Measurements from ENCODE around the gene OLFM3.

GRCh38 chr1:101938681-101939080, 58.0 kb downstream of the OLFM3 start:
- TF ChIP-seq, protein P1, sequence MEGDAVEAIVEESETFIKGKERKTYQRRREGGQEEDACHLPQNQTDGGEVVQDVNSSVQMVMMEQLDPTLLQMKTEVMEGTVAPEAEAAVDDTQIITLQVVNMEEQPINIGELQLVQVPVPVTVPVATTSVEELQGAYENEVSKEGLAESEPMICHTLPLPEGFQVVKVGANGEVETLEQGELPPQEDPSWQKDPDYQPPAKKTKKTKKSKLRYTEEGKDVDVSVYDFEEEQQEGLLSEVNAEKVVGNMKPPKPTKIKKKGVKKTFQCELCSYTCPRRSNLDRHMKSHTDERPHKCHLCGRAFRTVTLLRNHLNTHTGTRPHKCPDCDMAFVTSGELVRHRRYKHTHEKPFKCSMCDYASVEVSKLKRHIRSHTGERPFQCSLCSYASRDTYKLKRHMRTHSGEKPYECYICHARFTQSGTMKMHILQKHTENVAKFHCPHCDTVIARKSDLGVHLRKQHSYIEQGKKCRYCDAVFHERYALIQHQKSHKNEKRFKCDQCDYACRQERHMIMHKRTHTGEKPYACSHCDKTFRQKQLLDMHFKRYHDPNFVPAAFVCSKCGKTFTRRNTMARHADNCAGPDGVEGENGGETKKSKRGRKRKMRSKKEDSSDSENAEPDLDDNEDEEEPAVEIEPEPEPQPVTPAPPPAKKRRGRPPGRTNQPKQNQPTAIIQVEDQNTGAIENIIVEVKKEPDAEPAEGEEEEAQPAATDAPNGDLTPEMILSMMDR (IDR thresholded peaks at IDR 0.05): no peak
- no peak for TF ChIP-seq POLR2A (IDR thresholded peaks at IDR 0.05)

Measured in stomach (tissue), 4 donors.